Measurements from ENCODE around the gene MEGF10.
A peak's percentile ranks its signal among the peaks of the same experiment; 100 is the strongest.
"Not testable (repeated sequence)": the region's sequence is repeated elsewhere in the genome, so short reads cannot be mapped to it uniquely, and the experiment has no call there.

MEGF10 gene

GRCh38 chr5:127290019-127290945, at the start of gene MEGF10:
Gene MEGF10, plus strand, starts transcription at chr5:127290796. Its CDS starts 40,513 bp downstream, at chr5:127331309.
- TF ChIP-seq CTCF (IDR thresholded peaks at IDR 0.05; ENCODE audit: insufficient read depth, low read depth, low read length, missing control alignments): peak; percentile 65
- DNase-seq (ENCODE audit: low read depth): peak; percentile 33
- H3K4me3 ChIP-seq (ENCODE audit: low read length): no peak within 1 kb of the TSS

- no peak for DNase-seq (ENCODE audit: low read depth)
- no peak for TF ChIP-seq CTCF (IDR thresholded peaks at IDR 0.05; ENCODE audit: insufficient read depth, low read depth, low read length, missing control alignments)
Observed at GRCh38 chr5:127243011-127243410, 47.6 kb upstream of the MEGF10 start.

GRCh38 chr5:127254729-127255284, 35.8 kb upstream of the MEGF10 start:
- peak; percentile 77 for DNase-seq (ENCODE audit: low read depth)
- no peak for TF ChIP-seq CTCF (IDR thresholded peaks at IDR 0.05; ENCODE audit: insufficient read depth, low read depth, low read length, missing control alignments)
- H3K4me3 ChIP-seq (ENCODE audit: low read length): no peak overlapping the region

More at GRCh38 chr5:127243011-127243410, 47.6 kb upstream of the MEGF10 start:
- H3K4me3 ChIP-seq (ENCODE audit: low read length): no peak overlapping the region

GRCh38 chr5:127256886-127257597, 33.6 kb upstream of the MEGF10 start:
- H3K4me3 ChIP-seq (ENCODE audit: low read length): no peak overlapping the region
- no peak for DNase-seq (ENCODE audit: low read depth)
- TF ChIP-seq CTCF (IDR thresholded peaks at IDR 0.05; ENCODE audit: insufficient read depth, low read depth, low read length, missing control alignments): no peak

GRCh38 chr5:127260686-127261085, 29.9 kb upstream of the MEGF10 start:
- no peak for TF ChIP-seq CTCF (IDR thresholded peaks at IDR 0.05; ENCODE audit: insufficient read depth, low read depth, low read length, missing control alignments)
- no peak overlapping the region for H3K4me3 ChIP-seq (ENCODE audit: low read length)
- no peak for DNase-seq (ENCODE audit: low read depth)

- H3K4me3 ChIP-seq (ENCODE audit: low read length); DNase-seq (ENCODE audit: low read depth): not testable (repeated sequence)
Observed at GRCh38 chr5:127265473-127265872, 25.1 kb upstream of the MEGF10 start.

- not testable (repeated sequence) for DNase-seq (ENCODE audit: low read depth); H3K4me3 ChIP-seq (ENCODE audit: low read length)
Observed at GRCh38 chr5:127268342-127268741, 22.3 kb upstream of the MEGF10 start.

- H3K4me3 ChIP-seq (ENCODE audit: low read length); DNase-seq (ENCODE audit: low read depth): not testable (repeated sequence)
Observed at GRCh38 chr5:127270713-127271112, 19.9 kb upstream of the MEGF10 start.

Data from epithelial cell of esophagus (primary cell).